ENCODE results near the gene RARB.
A peak's percentile ranks its signal among the peaks of the same experiment; 100 is the strongest.

Gene RARB

GRCh38 chr3:25580534-25580933, 152.5 kb downstream of the RARB start:
- no peak for DNase-seq (ENCODE audit: low spot score)

- no peak for DNase-seq (ENCODE audit: low spot score)
Observed at GRCh38 chr3:25581335-25581734, 153.3 kb downstream of the RARB start.

GRCh38 chr3:25581823-25582222, 153.8 kb downstream of the RARB start:
- no peak for DNase-seq (ENCODE audit: low spot score)

GRCh38 chr3:25582242-25582641, 154.2 kb downstream of the RARB start:
- DNase-seq (ENCODE audit: low spot score), result peak; percentile 90

- DNase-seq (ENCODE audit: low spot score), result no peak
Observed at GRCh38 chr3:25583343-25583742, 155.3 kb downstream of the RARB start.

GRCh38 chr3:25584011-25584789, 156.1 kb downstream of the RARB start:
- no peak for DNase-seq (ENCODE audit: low spot score)

GRCh38 chr3:25585361-25586166, 157.5 kb downstream of the RARB start:
- DNase-seq (ENCODE audit: low spot score), result no peak

- no peak for DNase-seq (ENCODE audit: low spot score)
Observed at GRCh38 chr3:25586167-25586505, 158.1 kb downstream of the RARB start.

- no peak for DNase-seq (ENCODE audit: low spot score)
Observed at GRCh38 chr3:25586553-25586952, 158.5 kb downstream of the RARB start.

- DNase-seq (ENCODE audit: low spot score), result no peak
Observed at GRCh38 chr3:25587094-25587493, 159.0 kb downstream of the RARB start.

GRCh38 chr3:25587526-25587925, 159.5 kb downstream of the RARB start:
- DNase-seq (ENCODE audit: low spot score), result no peak

- DNase-seq (ENCODE audit: low spot score), result no peak
Observed at GRCh38 chr3:25587975-25588374, 159.9 kb downstream of the RARB start.

GRCh38 chr3:25588441-25589103, 160.5 kb downstream of the RARB start:
- DNase-seq (ENCODE audit: low spot score), result no peak

GRCh38 chr3:25589104-25589782, 161.2 kb downstream of the RARB start:
- no peak for DNase-seq (ENCODE audit: low spot score)

GRCh38 chr3:25589783-25590258, 161.8 kb downstream of the RARB start:
- DNase-seq (ENCODE audit: low spot score), result no peak

- DNase-seq (ENCODE audit: low spot score), result peak; percentile 53
Observed at GRCh38 chr3:25592510-25592968, 164.5 kb downstream of the RARB start.

GRCh38 chr3:25593001-25593400, 164.9 kb downstream of the RARB start:
- no peak for DNase-seq (ENCODE audit: low spot score)

GRCh38 chr3:25594007-25594502, 166.0 kb downstream of the RARB start:
- peak; percentile 65 for DNase-seq (ENCODE audit: low spot score)

- no peak for DNase-seq (ENCODE audit: low spot score)
Observed at GRCh38 chr3:25597535-25598101, 169.6 kb downstream of the RARB start.

- DNase-seq (ENCODE audit: low spot score), result no peak
Observed at GRCh38 chr3:25603703-25604102, 175.6 kb downstream of the RARB start.

- DNase-seq (ENCODE audit: low spot score), result peak; percentile 74
Observed at GRCh38 chr3:25604107-25604805, 176.2 kb downstream of the RARB start.
